HPDE6-E6E7 (cell line): ENCODE measurements around the gene KRTAP1-4.
"Not testable (repeated sequence)": the region's sequence is repeated elsewhere in the genome, so short reads cannot be mapped to it uniquely, and the experiment has no call there.

Experiments
- DNase-seq: peaks from one replicate; pipeline ENCODE4 v3.0.0; 2011; ENCODE audit warnings: missing footprints; ENCODE audit errors: extremely low spot score

KRTAP1-4 gene

GRCh38 chr17:41004397-41004796 is 25.6 kb downstream of the KRTAP1-4 start:
- DNase-seq: no peak

- no peak for DNase-seq
Measured at GRCh38 chr17:41003926-41004325, 26.1 kb downstream of the KRTAP1-4 start.

DNA sequence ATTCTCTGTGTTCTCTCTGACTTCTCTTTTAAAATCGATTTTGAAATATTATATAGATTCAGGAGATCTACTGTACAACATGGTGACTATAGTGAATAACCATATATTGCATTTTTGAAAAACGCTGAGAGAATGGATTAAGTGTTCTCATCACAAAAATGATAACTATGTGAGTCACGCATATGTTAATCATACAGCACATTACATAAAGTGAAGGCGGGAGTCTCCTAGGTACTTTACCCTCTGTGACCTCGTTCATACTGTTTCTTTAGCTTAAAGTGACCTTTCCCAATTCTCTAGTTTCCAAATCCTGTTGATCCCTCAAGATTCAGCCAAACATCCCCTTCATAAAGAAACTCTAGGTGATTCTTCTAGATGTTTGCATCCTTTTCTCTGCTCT is 27.2 kb downstream of the KRTAP1-4 start:
- peak; percentile 34 for DNase-seq

GRCh38 chr17:41001795-41002194 is 28.2 kb downstream of the KRTAP1-4 start:
- DNase-seq: no peak

DNA sequence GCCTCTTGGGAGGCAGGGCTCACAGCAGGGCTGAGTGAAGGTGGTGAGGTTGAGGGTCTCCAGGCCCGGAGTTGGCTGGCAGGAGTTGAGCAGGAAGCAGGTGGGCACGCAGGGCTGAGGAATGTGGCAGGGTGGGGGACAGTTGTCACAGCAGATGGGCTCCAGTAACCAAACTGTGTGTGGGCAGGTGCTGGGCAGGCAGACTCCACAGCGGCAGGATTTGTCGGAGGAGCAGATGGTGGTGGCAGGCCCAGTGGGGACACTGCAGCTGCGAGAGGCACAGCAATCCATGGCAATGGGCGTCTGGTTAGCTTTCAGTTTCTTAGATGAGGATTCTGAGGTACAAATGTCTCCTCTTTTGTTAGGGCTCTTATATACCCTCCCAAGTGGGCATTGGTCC is 30.4 kb downstream of the KRTAP1-4 start, which contains the start of gene KRTAP3-2:
KRTAP3-2 (minus strand) TSS at position 344 of the 400 bp plus-strand sequence; CDS start at position 291, 53 bp downstream.
- not testable (repeated sequence) for DNase-seq

GRCh38 chr17:40997361-40997760 is 32.6 kb downstream of the KRTAP1-4 start:
- no peak for DNase-seq

DNA sequence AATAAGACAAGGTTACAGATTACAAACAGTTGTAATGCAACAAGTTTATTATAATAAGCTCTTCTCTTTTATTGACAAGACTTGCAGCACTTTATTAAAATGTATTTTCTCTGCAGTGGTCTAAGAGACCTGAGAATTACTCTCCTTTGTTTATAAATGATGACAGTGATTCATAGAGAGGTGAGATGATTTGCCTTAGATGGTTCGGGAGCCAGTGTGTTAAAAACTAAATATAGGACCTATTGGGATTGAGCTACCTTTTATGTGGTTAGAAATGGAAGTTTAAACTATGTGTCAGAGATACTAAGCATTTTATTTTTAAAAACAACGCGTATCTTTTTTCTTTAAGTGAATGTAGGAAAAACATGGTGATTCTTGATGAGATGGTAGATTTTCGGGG is 33.2 kb downstream of the KRTAP1-4 start:
- DNase-seq: no peak

- DNase-seq: no peak
Measured at GRCh38 chr17:40995116-40995515, 34.9 kb downstream of the KRTAP1-4 start.

GRCh38 chr17:40993839-40994238 is 36.2 kb downstream of the KRTAP1-4 start, which contains the start of gene KRTAP3-3:
Gene KRTAP3-3, minus strand, starts transcription at chr17:40994164. Its CDS starts 67 bp downstream, at chr17:40994097.
- DNase-seq: no peak

DNA sequence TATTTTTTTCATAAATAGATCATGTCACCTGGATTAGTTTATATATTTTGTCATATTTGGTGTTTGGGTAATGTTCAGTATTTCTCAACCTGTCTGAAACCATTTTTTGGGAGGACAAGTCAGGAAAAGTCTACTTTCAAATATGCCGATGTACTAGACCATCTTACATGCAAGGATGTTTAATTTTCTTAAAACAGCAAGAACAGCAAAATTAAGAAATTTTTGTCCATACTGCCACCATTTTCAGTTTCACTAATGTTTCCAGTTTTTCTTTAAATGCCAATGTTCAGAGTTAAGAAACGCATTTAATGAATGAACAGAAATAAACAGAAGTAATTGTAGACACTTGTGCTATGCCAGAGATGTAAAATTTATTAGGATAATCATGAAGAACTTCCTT is 36.9 kb downstream of the KRTAP1-4 start:
- DNase-seq: no peak

DNA sequence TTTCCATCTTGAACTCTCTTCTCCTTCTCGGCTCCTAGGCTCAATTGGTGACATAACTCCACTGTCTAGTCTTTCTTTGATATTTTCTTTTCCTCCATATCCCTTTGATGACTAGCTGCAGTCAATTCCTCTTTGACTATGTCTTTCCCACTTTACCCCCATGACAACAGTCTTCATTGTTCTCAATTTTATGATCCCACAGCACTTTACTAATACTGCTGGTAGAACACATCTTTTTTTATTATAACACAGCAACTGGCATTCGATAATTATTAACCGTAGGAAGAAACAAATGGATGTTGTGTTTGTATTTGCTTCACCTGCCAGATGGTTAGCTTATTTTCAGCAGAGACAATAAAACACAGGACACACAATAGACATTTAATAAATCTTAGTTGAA is 37.3 kb downstream of the KRTAP1-4 start:
- DNase-seq: no peak

- DNase-seq: no peak
Measured at GRCh38 chr17:40986920-40987319, 43.1 kb downstream of the KRTAP1-4 start.

- DNase-seq: no peak
Measured at GRCh38 chr17:40984226-40984625, 45.8 kb downstream of the KRTAP1-4 start, which contains the start of gene KRT40. Gene KRT40, minus strand, starts transcription at chr17:40984326. Its CDS starts 53 bp downstream, at chr17:40984273.

DNA sequence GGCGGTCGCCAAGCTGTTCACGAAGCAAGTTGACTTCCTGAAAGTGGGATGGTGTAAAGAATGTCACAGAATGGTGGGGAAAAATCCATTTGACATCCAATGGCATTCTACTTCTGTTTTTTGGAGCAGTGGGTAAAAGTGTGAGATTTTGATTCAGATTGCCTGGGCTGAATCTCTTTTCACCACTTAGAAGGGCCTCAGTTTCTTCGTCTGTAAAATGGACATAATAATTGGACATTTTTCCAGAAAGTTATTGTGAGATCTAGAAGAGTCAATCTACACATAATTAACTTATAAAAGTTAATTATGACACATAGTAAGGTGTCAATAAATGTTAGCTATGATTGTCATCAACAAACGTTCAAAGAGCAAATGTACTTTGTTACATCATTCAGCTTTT is 48.9 kb downstream of the KRTAP1-4 start:
- DNase-seq: no peak

- no peak for DNase-seq
Measured at GRCh38 chr17:40980596-40980995, 49.4 kb downstream of the KRTAP1-4 start.

- no peak for DNase-seq
Measured at GRCh38 chr17:40980117-40980516, 49.9 kb downstream of the KRTAP1-4 start.
